GM12891 (cell line): ENCODE results near the gene RALGPS1.

Experiments used
- POLR2A ChIP-seq: IDR thresholded peaks from 2 replicates; pipeline ENCODE4 v1.6.1; 2011; ENCODE audit warnings: low read depth, low read length, control low read depth
- POLR2AphosphoS5 ChIP-seq: IDR thresholded peaks from 2 replicates; pipeline ENCODE4 v1.6.1; 2011; ENCODE audit warnings: low read depth, low read length, control low read depth
- TAF1 ChIP-seq: IDR thresholded peaks from 2 replicates; pipeline ENCODE4 v1.6.1; 2011; ENCODE audit warnings: low read depth, low read length, control low read depth

GRCh38 chr9:127140842-127141675 is 226.5 kb downstream of the RALGPS1 start:
- TF ChIP-seq POLR2A: no peak
- TF ChIP-seq TAF1: no peak
- no peak for TF ChIP-seq POLR2AphosphoS5
